SJSA1 (cell line): ENCODE results near the gene ALOX5AP. TPM values are rescaled to one million over a fixed set of nuclear protein-coding genes. Genes with fewer than 3 reads are reported as not detected.

Experiments
- DNase-seq, 2 experiments: peaks; one replicate each; pipeline ENCODE4 v3.0.0-alpha.2; 2015 to 2020; ENCODE audit warnings: low spot score in 2 of 2, low read depth in 1 of 2
- H3K27ac ChIP-seq: fragments of 250-450 bp; sonication (Bioruptor Pico); 2 replicates; pipeline ENCODE4 v1.5.1; 2020; ENCODE audit warnings: mild to moderate bottlenecking, moderate library complexity
- H3K27me3 ChIP-seq: fragments of 250-450 bp; sonication (Bioruptor Pico); replicated peaks from 2 replicates; pipeline ENCODE4 v1.5.1; 2020; ENCODE audit warnings: mild to moderate bottlenecking, moderate library complexity
- H3K36me3 ChIP-seq: fragments of 250-450 bp; sonication (Bioruptor Pico); 2 replicates; pipeline ENCODE4 v1.5.1; 2020; ENCODE audit warnings: mild to moderate bottlenecking
- H3K4me1 ChIP-seq: fragments of 250-450 bp; sonication (Bioruptor Pico); replicated peaks from 2 replicates; pipeline ENCODE4 v1.6.1; 2021; ENCODE audit warnings: mild to moderate bottlenecking
- H3K4me3 ChIP-seq: fragments of 250-450 bp; sonication (Bioruptor Pico); 2 replicates; pipeline ENCODE4 v1.5.1; 2020; ENCODE audit warnings: mild to moderate bottlenecking
- H3K9me3 ChIP-seq: fragments of 250-450 bp; sonication (Bioruptor Pico); replicated peaks from 2 replicates; pipeline ENCODE4 v1.5.1; 2020; ENCODE audit warnings: mild to moderate bottlenecking
- total RNA-seq: library from RNA; depleted of rRNA; stranded (reverse); fragments of >200 nt; shearing (Covaris generic); gene quantifications from 2 replicates; pipeline ENCODE4 v1.2.3, GENCODE V29; 2014

ALOX5AP gene
- total RNA-seq, 1 experiment from 2014 or later, result 1.6 TPM

GRCh38 chr13:30721936-30722335, 13.4 kb upstream of the ALOX5AP start:
- Histone ChIP-seq H3K27ac (no peak overlapping the region), H3K4me3 (no peak overlapping the region), H3K27me3 (no peaks in the 10 kb centered on the region), H3K4me1 (peaks cover 22% of the 10 kb centered on the region), H3K36me3 (no peaks in the 10 kb centered on the region), H3K9me3 (no peaks in the 10 kb centered on the region)
- DNase-seq, result no peak

- no peak for DNase-seq
- H3K27me3 ChIP-seq, result no peaks in the 10 kb centered on the region
- peaks cover 22% of the 10 kb centered on the region for H3K4me1 ChIP-seq
- no peak overlapping the region for H3K27ac ChIP-seq
- no peaks in the 10 kb centered on the region for H3K36me3 ChIP-seq
- H3K9me3 ChIP-seq, result no peaks in the 10 kb centered on the region
- no peak overlapping the region for H3K4me3 ChIP-seq
These were observed 13.0 kb upstream of the ALOX5AP start for GRCh38 chr13:30722361-30722760.

- H3K27ac ChIP-seq, result no peak overlapping the region
- no peak for DNase-seq
- H3K36me3 ChIP-seq, result no peaks in the 10 kb centered on the region
- H3K4me3 ChIP-seq, result no peak overlapping the region
- H3K9me3 ChIP-seq, result no peaks in the 10 kb centered on the region
- H3K4me1 ChIP-seq, result peaks cover 7% of the 10 kb centered on the region
- H3K27me3 ChIP-seq, result no peaks in the 10 kb centered on the region
These were observed 10.6 kb upstream of the ALOX5AP start for GRCh38 chr13:30724778-30725177.

GRCh38 chr13:30725326-30726085, 9.8 kb upstream of the ALOX5AP start:
- no peak overlapping the region for H3K4me3 ChIP-seq
- no peaks in the 10 kb centered on the region for H3K9me3 ChIP-seq
- DNase-seq, result no peak
- H3K36me3 ChIP-seq, result no peaks in the 10 kb centered on the region
- no peak overlapping the region for H3K27ac ChIP-seq
- H3K27me3 ChIP-seq, result no peaks in the 10 kb centered on the region
- H3K4me1 ChIP-seq, result no peaks in the 10 kb centered on the region; the same call in 1 of the 2 replicates

GRCh38 chr13:30726192-30726591, 9.2 kb upstream of the ALOX5AP start:
- H3K27ac ChIP-seq, result no peak overlapping the region
- H3K9me3 ChIP-seq, result no peaks in the 10 kb centered on the region
- H3K27me3 ChIP-seq, result no peaks in the 10 kb centered on the region
- H3K4me1 ChIP-seq, result no peaks in the 10 kb centered on the region
- no peaks in the 10 kb centered on the region for H3K36me3 ChIP-seq
- H3K4me3 ChIP-seq, result no peak overlapping the region
- no peak for DNase-seq

- Histone ChIP-seq H3K4me1 (no peaks in the 10 kb centered on the region), H3K36me3 (no peaks in the 10 kb centered on the region)
These were observed 7.6 kb upstream of the ALOX5AP start for GRCh38 chr13:30727491-30728355.

GRCh38 chr13:30729801-30730200, 5.5 kb upstream of the ALOX5AP start:
- peaks cover 8% of the 10 kb centered on the region for H3K4me1 ChIP-seq
- H3K4me3 ChIP-seq, result no peak overlapping the region
- no peaks in the 10 kb centered on the region for H3K36me3 ChIP-seq
- no peak for DNase-seq
- H3K27me3 ChIP-seq, result no peaks in the 10 kb centered on the region
- no peaks in the 10 kb centered on the region for H3K9me3 ChIP-seq
- H3K27ac ChIP-seq, result no peak overlapping the region

More at GRCh38 chr13:30727491-30728355, 7.6 kb upstream of the ALOX5AP start:
- H3K27me3 ChIP-seq, result no peaks in the 10 kb centered on the region
- H3K4me3 ChIP-seq, result no peak overlapping the region
- no peaks in the 10 kb centered on the region for H3K9me3 ChIP-seq
- DNase-seq, result no peak
- no peak overlapping the region for H3K27ac ChIP-seq

GRCh38 chr13:30730526-30730925, 4.8 kb upstream of the ALOX5AP start:
- DNase-seq, result no peak
- H3K27ac ChIP-seq, result no peak overlapping the region

GRCh38 chr13:30731361-30732045, 3.8 kb upstream of the ALOX5AP start:
- Histone ChIP-seq H3K27me3 (no peaks in the 10 kb centered on the region; the same call in 1 of the 2 replicates), H3K36me3 (no peaks in the 10 kb centered on the region), H3K4me1 (peaks cover 11% of the 10 kb centered on the region), H3K9me3 (no peaks in the 10 kb centered on the region), H3K27ac (no peak overlapping the region), H3K4me3 (no peak overlapping the region)
- DNase-seq, result no peak

More at GRCh38 chr13:30730526-30730925, 4.8 kb upstream of the ALOX5AP start:
- H3K27me3 ChIP-seq, result no peaks in the 10 kb centered on the region
- no peaks in the 10 kb centered on the region for H3K36me3 ChIP-seq
- H3K9me3 ChIP-seq, result no peaks in the 10 kb centered on the region
- H3K4me3 ChIP-seq, result no peak overlapping the region
- peaks cover 11% of the 10 kb centered on the region for H3K4me1 ChIP-seq

- no peaks in the 10 kb centered on the region for H3K9me3 ChIP-seq
- H3K27me3 ChIP-seq, result no peaks in the 10 kb centered on the region; the same call in 1 of the 2 replicates
- no peak overlapping the region for H3K4me3 ChIP-seq
- no peak for DNase-seq
- H3K4me1 ChIP-seq, result peaks cover 11% of the 10 kb centered on the region
- H3K36me3 ChIP-seq, result no peaks in the 10 kb centered on the region
- no peak overlapping the region for H3K27ac ChIP-seq
These were observed 3.3 kb upstream of the ALOX5AP start for GRCh38 chr13:30732046-30732390.

- no peak for DNase-seq
- no peaks in the 10 kb centered on the region for H3K9me3 ChIP-seq
- no peak overlapping the region; the same call in 1 of the 2 replicates for H3K27ac ChIP-seq
- no peaks in the 10 kb centered on the region; the same call in 1 of the 2 replicates for H3K27me3 ChIP-seq
- H3K36me3 ChIP-seq, result no peaks in the 10 kb centered on the region
- H3K4me3 ChIP-seq, result no peak overlapping the region
- peaks cover 12% of the 10 kb centered on the region for H3K4me1 ChIP-seq
These were observed 904 bp upstream of the ALOX5AP start for GRCh38 chr13:30734439-30734838.

GRCh38 chr13:30735872-30736175, 481 bp downstream of the ALOX5AP start:
- no peak for DNase-seq
- no peak overlapping the region for H3K27ac ChIP-seq
- no peaks in the 10 kb centered on the region for H3K36me3 ChIP-seq
- no peaks in the 10 kb centered on the region for H3K9me3 ChIP-seq
- H3K27me3 ChIP-seq, result no peaks in the 10 kb centered on the region; the same call in 1 of the 2 replicates
- H3K4me3 ChIP-seq, result no peak overlapping the region
- H3K4me1 ChIP-seq, result peaks cover 25% of the 10 kb centered on the region

- no peak overlapping the region for H3K27ac ChIP-seq
- H3K4me1 ChIP-seq, result peaks cover 27% of the 10 kb centered on the region
- H3K27me3 ChIP-seq, result no peaks in the 10 kb centered on the region; the same call in 1 of the 2 replicates
- no peaks in the 10 kb centered on the region for H3K9me3 ChIP-seq
- H3K36me3 ChIP-seq, result no peaks in the 10 kb centered on the region
- no peak for DNase-seq
- no peak overlapping the region for H3K4me3 ChIP-seq
These were observed 1.3 kb downstream of the ALOX5AP start for GRCh38 chr13:30736461-30737320.
